Activated T-cell treated with anti-CD3 and anti-CD28 coated beads, Interleukin-2, amount 50 U/mL, for 48 hours (primary cell): Measurements from ENCODE around the gene EHF.
"Not testable (repeated sequence)": the region's sequence is repeated elsewhere in the genome, so short reads cannot be mapped to it uniquely, and the experiment has no call there.

Experiments
- DNase-seq, 2 experiments: peaks; one replicate each; pipeline ENCODE4 v3.0.0-alpha.2; 2020

EHF gene

DNA sequence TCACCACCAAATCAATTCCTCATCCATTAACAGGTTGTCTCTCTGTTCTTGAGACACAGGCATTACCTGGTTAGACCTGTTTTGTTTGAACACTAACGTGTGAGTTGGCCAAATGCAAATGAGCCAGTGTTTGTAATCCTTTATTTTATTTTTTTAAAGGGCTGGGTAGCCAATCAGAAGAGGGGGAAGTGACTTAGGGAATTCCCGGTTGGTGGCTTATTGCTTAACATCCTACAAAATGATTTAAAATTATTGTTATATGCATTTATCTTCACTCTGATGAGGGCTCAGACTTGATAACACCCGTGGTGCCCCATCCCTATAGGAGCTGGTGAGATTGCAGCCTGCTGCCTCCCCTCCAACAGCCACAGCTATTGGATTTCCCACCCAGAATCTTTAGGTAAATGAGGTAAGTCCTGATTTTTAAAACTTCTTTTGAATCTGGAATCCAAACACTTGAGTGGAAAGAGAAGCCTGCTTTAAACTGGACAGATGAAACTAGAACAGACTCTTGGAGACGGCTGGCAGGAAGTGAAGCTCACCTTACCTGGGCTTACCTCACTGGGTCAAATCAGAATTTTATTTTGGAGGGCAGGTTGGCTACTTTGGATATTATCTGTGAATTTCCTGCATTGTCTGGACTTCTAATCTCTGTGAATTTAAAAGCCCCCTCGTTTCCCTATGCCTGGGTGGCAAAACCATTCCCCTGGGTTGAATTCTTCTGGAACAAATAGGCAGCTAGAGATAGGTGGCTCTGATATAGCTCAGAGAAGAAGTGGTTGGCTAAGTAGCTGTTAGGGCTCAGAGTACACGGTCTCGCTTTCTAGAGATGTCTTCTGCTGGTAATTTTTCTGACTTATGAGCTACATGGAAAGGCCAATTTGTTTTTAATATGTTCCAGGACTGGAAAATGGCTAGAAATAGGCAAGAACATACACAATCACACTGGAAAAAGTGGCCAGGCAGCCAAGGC lies at the start of gene EHF:
Gene EHF (plus strand): TSS at position 274 of the 973 bp plus-strand sequence. CDS start 21,538 bp downstream, outside the sequence.
- no peak for DNase-seq

- no peak for DNase-seq
Measured at GRCh38 chr11:34573537-34573936, 47.4 kb upstream of the EHF start.

DNA sequence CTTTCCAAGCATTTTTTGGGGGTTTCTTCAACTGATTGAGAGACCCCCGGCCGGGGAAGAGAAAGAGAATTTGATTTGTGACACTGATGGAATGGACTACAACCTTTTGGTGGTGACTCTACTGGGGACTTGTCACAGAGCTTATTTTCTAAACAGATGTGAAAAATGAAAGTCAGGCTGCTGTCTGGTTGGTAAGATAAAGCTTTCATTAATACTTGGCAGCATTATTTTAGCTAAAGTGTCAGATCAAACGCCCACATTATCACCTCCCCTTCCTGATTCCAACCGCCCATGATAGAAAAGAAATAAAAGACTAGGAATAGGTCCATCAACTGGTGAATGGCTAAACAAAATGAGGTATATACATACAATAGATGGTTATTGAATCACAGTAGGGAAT lies 45.6 kb upstream of the EHF start:
- DNase-seq = no peak

DNA sequence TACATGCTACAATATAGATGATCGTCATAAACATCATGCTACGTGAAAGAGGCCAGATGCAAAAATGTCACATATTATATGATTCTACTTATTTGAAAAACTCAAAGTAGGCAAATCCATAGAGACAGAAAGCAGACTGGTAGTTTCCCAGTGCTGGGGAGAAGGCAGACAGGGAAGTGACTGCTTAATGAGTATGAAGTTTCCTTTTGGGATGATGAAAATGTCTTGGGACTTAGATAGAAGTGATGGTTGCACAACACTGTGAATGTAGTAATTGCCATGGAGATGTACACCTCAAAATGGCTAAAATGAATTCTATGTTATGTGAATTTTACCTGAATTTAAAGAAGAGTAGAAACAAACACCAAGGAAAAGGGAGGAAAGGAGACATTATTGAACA lies 45.2 kb upstream of the EHF start:
- no peak for DNase-seq

DNA sequence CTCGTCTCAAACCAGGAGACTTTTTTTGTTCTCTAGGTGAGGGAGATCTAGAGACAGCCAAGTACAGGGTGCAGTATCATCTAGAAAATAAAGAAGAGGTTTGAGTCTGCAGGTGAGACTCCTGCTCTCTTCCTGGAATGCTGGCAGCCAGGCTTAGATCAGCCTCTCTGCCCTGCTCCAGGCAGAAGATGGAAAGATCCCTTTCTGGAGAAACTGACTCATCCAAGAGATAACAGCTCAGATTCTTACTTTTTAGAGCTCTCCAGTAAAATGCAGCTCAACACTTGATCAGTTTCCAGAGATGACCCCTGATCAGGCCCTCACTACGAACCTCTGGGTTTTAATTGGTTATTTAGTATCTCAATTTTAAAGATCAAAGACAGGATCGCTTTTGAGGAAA lies 44.6 kb upstream of the EHF start:
- DNase-seq = no peak

- no peak for DNase-seq
Measured at GRCh38 chr11:34583818-34584217, 37.1 kb upstream of the EHF start.

GRCh38 chr11:34585304-34585734 lies 35.6 kb upstream of the EHF start:
- no peak for DNase-seq

DNA sequence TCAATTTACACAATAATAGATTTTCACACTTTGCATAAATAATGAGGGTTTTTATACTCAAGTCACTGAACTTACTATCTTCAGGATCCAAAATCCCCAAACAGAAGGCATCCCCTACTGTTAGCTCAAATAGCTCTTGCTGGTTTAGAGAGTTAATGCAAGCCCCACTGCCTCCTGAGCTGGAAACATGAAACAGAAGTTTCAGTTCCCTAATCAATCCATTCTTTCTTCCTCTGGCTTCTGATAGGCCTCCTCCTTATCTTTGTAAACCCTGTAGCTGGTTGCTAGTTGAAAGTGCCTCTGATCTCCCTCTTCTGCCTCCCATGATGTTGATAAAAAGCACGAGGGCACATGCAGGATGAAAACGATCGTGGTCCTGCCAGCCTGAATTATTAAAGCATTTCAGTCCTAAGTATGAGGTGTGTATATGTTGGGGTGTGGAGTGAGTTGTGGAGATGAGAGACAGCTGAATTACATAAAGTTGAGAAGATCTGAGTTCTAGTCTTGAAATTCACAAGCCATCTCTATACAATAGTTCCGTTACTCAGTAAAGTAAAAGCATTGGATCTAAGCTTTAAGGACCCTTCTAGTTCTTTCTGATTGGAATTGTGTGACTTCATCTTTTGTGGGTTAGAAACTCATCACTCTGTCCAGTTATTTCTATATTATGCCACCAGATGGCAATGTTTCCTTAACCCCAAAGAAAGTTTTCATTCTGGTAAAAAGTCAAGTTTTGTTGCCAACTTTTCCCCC lies 35.0 kb upstream of the EHF start:
- no peak for DNase-seq

DNA sequence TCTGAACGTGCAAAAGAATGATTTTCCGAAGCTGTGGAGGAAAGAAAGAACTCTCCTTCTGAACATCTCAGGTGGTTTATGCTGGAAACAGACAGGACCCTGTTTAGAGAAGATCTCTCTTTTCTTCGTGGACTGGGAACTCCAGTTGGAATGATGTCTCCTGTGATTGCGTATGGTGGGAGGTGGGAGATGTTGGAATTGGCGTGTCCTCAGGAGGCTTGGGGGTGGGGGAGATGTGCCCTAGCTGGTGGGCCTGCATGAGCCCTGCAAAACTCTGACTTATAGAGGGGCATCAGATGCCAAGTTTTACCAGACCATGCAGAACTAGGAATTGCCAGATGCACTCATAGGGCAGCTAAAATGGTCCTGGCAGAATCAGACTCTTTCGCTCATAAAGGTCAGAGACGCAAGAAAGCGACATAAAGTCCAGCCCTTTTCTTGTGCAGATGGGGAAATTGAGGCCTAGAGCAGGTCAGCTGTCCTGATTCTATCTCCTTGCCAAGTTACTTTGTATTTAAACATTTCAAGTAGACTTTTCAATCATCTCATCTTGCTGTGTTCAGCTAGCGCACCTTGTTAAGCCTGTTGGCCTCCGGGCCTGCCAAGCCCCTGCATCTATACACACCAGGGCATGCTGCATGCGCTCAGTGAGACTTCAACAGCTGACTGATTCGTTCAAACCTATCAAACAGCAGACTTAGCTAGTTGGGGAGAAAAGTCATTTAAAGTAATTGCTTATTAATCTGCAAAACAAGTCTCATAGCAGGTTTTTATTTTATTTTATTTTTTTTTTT lies 34.2 kb upstream of the EHF start:
- no peak for DNase-seq

DNA sequence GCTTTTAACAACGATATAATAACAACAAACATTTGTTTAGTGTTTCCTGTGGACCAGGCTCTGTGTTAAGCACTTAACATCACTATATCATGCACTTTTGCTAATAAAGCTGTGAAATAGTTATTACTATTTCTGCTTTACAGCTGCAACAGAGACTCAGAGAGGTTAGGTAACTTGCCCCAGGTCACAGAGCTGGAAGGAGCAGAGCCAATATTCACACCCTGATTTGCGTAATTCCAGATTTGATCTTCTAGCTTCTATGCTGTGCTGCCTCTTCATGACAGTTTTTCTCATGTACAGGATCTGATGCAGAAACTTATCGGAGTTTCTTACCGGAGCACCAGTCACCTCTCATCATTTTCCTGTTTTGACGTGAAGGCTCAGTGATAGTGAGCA lies 33.6 kb upstream of the EHF start:
- no peak for DNase-seq

GRCh38 chr11:34588023-34588422 lies 32.9 kb upstream of the EHF start:
- no peak for DNase-seq

GRCh38 chr11:34588701-34589100 lies 32.2 kb upstream of the EHF start:
- DNase-seq = no peak

DNA sequence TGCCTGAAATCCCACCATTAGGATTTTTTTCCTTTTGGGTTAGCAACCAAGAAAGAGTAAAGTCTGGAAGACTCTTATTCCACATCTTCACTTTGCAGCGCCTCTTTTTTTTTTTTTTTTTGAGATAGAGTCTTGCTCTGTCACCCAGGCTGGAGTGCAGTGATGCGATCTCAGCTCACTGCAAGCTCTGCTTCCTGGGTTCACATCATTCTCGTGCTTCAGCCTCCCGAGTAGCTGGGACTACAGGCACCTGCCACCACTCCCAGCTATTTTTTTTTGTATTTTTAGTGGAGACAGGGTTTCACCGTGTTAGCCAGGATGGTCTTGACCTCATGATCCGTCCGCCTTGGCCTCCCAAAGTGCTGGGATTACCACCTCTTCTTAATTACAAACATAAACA lies 31.7 kb upstream of the EHF start:
- DNase-seq = not testable (repeated sequence)

DNA sequence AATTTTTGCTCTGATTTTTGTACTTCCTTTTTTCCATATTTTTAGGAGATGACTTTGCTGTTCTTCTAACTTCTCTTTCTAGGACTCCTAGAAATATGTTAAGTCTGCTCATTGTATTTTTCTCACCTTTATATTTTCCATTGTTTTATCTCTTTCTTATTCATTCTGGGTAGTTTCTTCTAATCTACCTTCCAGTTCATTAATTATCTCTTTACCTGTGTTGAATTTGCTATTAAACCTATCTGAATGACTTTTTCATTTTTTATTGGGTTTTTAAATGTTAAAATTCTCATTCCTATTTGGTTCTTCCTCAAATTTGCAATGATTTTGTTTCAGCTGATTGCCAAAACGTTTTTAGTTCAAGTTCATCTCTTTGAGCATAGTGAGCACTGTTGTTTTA lies 27.8 kb upstream of the EHF start:
- no peak for DNase-seq

- DNase-seq = no peak
Measured at GRCh38 chr11:34594603-34595002, 26.3 kb upstream of the EHF start.

DNA sequence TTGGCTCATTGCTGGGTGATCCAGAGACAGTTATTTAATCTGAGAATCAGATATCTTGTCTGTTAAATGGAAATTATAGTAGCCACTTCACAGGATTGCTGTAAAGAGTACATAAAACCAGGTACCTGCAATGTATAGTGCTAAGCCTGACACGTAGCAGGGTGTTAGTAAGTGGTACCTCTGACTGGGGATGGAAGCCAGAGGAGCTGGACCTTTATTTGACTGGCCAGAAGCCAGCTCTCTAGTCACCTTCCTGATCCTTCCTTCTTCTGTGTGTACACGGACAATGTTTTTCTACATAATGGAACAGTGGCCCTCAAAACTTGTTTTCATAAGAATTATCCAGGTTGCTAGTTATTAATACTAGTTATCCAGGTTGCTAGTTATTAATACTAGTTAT lies 25.5 kb upstream of the EHF start:
- no peak for DNase-seq

DNA sequence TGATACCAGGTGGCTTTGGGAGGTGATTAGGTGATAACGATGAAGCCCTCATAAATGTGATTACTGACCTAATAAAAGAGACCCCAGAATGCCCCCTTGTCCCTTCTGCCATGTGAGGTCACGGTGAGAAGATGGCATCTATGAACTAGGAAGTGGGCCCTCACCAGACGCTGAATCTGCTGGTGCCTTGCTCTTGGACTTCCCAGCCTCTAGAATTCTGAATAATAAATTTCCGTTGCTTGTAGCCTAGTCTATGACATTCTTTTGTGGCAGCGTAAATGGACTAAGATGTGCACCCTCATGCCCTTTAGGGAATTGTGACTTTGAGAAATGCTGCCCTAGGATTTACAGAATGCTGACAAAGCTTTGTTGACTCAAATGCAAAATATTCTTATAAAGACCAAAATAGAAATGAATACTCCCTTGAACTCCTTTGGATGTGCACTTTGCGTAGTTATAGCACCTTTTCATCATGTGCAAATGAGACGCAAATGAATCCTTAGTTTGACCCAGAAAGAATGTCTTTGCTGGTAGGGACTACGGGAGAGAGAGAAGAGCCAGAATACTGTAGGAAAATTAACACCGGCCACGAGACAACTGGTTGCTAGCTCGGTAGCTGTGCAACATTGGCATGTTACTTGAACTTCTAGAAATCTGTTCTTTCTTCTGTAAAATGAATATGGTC lies 24.8 kb upstream of the EHF start:
- DNase-seq = no peak

- no peak for DNase-seq
Measured at GRCh38 chr11:34599406-34599945, 21.4 kb upstream of the EHF start.

DNA sequence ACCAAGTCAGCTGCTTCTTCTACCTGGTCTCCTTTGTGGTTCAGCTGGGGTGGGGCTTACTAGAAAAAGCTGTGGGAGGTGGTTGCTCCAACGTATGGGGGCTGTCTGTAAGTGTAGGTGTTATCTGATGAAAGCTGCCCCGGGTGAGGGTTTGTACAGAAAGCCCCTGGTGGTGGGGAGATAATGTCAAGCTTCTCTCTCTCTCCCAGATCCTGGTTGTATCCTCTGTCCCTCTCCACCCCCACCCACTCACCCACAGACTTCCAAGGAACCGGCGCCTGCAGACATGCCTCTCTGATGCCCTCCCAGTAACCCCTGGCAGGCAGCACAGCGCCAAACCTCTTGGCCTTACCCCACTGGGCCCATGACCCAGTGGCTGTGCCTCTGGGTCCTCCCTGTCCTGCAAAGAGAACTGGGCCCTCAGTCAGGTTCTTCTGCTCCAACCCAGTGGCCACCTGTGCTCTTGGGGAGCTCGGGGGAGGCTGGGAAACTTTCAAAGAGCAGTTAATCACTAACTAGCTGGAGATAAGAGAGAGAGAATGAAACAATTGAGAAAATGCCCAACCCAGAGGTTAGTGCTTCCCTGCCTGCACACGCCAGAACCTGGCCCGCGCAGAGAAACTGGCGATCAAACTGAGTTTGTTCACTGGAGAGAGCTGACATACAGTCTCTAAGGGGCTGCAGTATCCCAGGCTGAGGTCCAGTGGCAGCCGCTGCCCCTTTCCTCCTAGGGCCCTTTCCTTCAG lies 20.4 kb upstream of the EHF start:
- DNase-seq = no peak

DNA sequence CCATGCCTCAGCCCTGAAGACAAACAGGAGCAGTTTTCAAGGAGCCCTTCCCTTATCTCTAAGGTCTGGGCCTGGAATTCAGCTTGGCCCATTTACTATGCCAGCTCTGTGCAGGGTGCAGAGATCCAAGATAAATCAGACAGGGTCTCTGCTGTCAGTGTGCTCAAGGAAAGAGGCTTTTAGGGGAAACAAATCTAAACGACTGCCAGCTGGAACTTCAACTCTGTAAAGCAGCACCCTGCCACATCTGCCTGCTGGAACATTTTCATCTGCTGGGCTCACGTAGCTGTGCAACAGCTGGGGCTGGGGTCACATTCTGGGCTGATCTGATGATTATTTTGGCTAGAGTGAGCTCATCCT lies 19.8 kb upstream of the EHF start:
- DNase-seq = no peak

DNA sequence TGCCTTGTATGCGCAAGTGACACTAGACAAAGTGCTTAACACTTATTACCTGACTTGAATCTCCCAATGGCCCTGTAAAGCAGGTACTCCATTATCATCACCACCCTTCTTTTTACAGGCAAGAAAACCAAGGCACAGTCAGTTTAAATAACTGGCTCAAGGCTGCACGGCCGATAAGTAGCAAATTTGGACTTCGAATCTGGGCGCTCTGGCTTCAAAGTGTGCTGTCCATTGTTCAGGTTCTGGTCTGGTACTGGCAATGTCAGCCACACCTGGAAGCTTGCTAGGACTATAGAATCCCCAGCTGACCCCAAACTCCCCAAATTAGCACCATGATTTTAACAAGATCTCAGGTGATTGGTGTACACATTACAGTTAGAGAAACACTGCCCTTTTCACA lies 19.3 kb upstream of the EHF start:
- DNase-seq = no peak

DNA sequence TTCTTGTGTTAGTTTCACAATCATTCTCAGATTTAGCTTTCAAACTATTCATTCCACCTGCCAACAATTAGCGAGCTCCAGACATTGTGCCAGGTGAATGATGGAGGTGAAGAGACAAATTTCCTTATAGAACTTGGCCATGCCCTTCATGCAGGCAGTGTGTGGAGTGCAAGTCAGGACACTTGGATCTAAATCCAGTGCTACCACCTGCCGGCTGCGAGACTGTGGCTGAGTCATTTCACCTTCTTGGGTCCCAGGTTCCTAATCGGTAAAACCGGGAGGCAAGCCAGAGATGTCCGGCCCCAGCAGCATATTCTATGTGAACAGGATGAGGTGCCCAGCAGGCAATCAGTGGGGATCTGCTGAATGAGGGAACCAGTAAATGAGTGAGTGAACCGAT lies 18.6 kb upstream of the EHF start:
- no peak for DNase-seq
